GM12878 (cell line): ENCODE data around the gene HMGCL. TPM values are rescaled to one million over a fixed set of nuclear protein-coding genes. Genes with fewer than 3 reads are reported as not detected.
A peak's percentile ranks its signal among the peaks of the same experiment; 100 is the strongest.

ENCODE experiments used
- BHLHE40 ChIP-seq, 2 experiments: fragments of 450-650 bp in 1 of 2; IDR thresholded peaks; 2 replicates each; pipeline ENCODE4 v1.6.1; 2011 to 2017; ENCODE audit warnings: low read depth in 2 of 2, borderline replicate concordance in 1 of 2, improper control_type of control experiment in 1 of 2, low read length in 1 of 2, mild to moderate bottlenecking in 1 of 2
- CEBPB ChIP-seq, 2 experiments: fragments of 150-350 bp in 1 of 2; IDR thresholded peaks; 2 replicates each; pipeline ENCODE4 v1.6.1; 2012 to 2014; ENCODE audit warnings: low read depth in 2 of 2, low read length in 2 of 2, borderline replicate concordance in 1 of 2, inconsistent platforms in 1 of 2
- DPF2 ChIP-seq: fragments of 450-650 bp; IDR thresholded peaks from 2 replicates; pipeline ENCODE4 v1.6.1; 2017; ENCODE audit warnings: mild to moderate bottlenecking
- E4F1 ChIP-seq: fragments of 450-650 bp; IDR thresholded peaks from 2 replicates; pipeline ENCODE4 v1.6.1; 2018; ENCODE audit warnings: borderline replicate concordance, mild to moderate bottlenecking; ENCODE audit not compliant: partially characterized antibody
- HDAC6 ChIP-seq: fragments of 200-600 bp; sonication (generic); IDR thresholded peaks from one replicate; pipeline ENCODE4 v1.8.0; 2017; ENCODE audit warnings: antibody characterized with exemption; ENCODE audit not compliant: unreplicated experiment
- JUNB ChIP-seq: IDR thresholded peaks from 2 replicates; pipeline ENCODE4 v1.6.1; 2016; ENCODE audit warnings: antibody characterized with exemption, mild to moderate bottlenecking
- LARP7 ChIP-seq: fragments of 450-650 bp; IDR thresholded peaks from 2 replicates; pipeline ENCODE4 v1.6.1; 2017; ENCODE audit warnings: mild to moderate bottlenecking
- NRF1 ChIP-seq: conservative IDR thresholded peaks from 2 replicates; pipeline ENCODE4 v1.6.1; 2011; ENCODE audit warnings: mild to moderate bottlenecking, low read depth, low read length, improper control_type of control experiment
- SP1 ChIP-seq: IDR thresholded peaks from one replicate; pipeline ENCODE4 v1.6.1; 2011; ENCODE audit warnings: low read depth, low read length
- SPI1 ChIP-seq: IDR thresholded peaks from 2 replicates; pipeline ENCODE4 v1.6.1; 2011; ENCODE audit warnings: low read depth, mild to moderate bottlenecking, low read length, moderate library complexity, borderline replicate concordance; ENCODE audit not compliant: insufficient read depth
- SUZ12 ChIP-seq: fragments of 200-600 bp; sonication (generic); IDR thresholded peaks from one replicate; pipeline ENCODE4 v1.6.1; 2018; ENCODE audit warnings: antibody characterized with exemption, mild to moderate bottlenecking; ENCODE audit not compliant: unreplicated experiment
- TAF1 ChIP-seq: IDR thresholded peaks from 2 replicates; pipeline ENCODE4 v1.6.1; 2011; ENCODE audit warnings: mild to moderate bottlenecking, low read depth, low read length, borderline replicate concordance
- ZNF217 ChIP-seq: fragments of 450-650 bp; IDR thresholded peaks from 2 replicates; pipeline ENCODE4 v1.6.1; 2017; ENCODE audit warnings: antibody characterized with exemption, mild to moderate bottlenecking
- ZNF687 ChIP-seq: fragments of 450-650 bp; IDR thresholded peaks from 2 replicates; pipeline ENCODE4 v1.6.1; 2017; ENCODE audit warnings: mild to moderate bottlenecking, moderate library complexity
- polyA plus RNA-seq, 11 experiments: library from polyadenylated mRNA; depleted of rRNA in 4 of 11; unstranded in 6 of 11; stranded (reverse) in 5 of 11; fragments of >200 nt; fragmentation: Nextera tagmentation in 4 of 11; fragmentation: Illumina TruSeq in 1 of 11; extraction: Ambion mirVana in 4 of 11; extraction: Trizol in 1 of 11; gene quantifications; 1 replicate in 1 of 11; 2 replicates in 10 of 11; pipeline versions ENCODE4 v1.2.1 to v1.2.3, GENCODE V29; 2011 to 2016; ENCODE audit warnings: inconsistent platforms in 2 of 11, missing spikeins in 2 of 11, low read depth in 1 of 11
- total RNA-seq, 4 experiments: library from RNA; depleted of rRNA in 3 of 4; stranded (reverse); fragments of >200 nt in 3 of 4; fragmentation: Illumina TruSeq in 1 of 4; extraction: Trizol in 1 of 4; gene quantifications; 2 replicates each; pipeline versions ENCODE4 v1.2.1 to v1.2.3, GENCODE V29; 2013 to 2021
- TF ChIP-seq, protein P1 (sequence below): fragments of 450-650 bp; conservative IDR thresholded peaks from 2 replicates; pipeline ENCODE4 v1.6.1; 2017; ENCODE audit warnings: mild to moderate bottlenecking, moderate library complexity
- TF ChIP-seq, protein P2 (sequence below): fragments of 150-350 bp; IDR thresholded peaks from 2 replicates; pipeline ENCODE4 v1.6.1; 2014; ENCODE audit warnings: mild to moderate bottlenecking, low read depth, low read length
- TF ChIP-seq, protein P3 (sequence below): fragments of 450-650 bp; IDR thresholded peaks from 2 replicates; pipeline ENCODE4 v1.6.1; 2016; ENCODE audit warnings: mild to moderate bottlenecking

The HMGCL gene
- total and polyA plus RNA-seq, 10 of the 15 experiments (the other 5 are each of a cell fraction or from before 2014, with no cell fraction given), result 29.4 to 127 (median 36.4) TPM

DNA sequence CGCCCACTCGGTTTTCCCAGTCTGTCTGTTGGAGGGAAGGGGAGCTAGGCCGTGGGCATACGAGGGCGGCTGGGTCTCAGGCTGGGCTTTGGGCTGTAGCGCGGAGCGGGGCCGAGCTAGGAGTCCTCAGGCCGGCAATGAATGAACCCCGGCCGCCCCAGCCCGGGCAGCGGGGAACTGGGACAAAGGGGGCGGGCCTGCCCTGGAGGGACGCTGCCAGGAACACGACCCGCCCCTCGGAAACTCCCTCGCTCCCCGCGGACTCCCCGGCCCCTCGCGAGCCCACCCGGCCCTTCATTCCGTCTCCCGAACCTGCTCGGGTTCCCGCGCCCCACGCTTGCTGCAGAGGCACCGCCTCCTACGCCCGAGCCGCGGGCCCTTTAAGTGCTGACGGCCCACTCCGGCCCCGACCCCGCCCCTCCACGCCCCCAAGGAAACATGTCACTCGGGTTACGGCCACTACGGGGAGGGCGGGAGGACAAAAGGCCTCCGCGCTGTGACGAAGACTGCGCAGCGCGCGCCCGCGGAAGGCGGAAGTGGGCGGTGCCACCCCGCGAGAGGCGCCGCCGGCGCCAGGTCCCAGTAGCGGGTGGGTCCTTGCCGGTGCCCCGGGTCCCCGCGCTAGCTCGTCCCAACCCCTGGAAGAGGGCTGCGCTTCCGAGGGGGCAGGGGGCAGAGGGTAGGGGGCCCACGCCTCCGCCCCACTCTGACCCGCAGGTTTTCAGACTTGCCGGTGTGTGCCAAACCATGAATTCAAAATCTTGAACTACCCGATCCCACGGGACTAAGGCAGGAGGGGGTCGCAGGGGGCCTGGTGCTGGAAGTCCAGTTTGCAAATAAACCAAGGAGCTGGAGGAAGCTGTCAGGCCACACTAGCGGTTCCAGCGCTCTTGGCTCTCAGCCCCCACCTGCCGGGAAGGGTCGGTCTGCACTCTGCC is 24.6 kb downstream of the HMGCL start, which contains the start of gene GALE (continued):
- TF ChIP-seq, protein P1, sequence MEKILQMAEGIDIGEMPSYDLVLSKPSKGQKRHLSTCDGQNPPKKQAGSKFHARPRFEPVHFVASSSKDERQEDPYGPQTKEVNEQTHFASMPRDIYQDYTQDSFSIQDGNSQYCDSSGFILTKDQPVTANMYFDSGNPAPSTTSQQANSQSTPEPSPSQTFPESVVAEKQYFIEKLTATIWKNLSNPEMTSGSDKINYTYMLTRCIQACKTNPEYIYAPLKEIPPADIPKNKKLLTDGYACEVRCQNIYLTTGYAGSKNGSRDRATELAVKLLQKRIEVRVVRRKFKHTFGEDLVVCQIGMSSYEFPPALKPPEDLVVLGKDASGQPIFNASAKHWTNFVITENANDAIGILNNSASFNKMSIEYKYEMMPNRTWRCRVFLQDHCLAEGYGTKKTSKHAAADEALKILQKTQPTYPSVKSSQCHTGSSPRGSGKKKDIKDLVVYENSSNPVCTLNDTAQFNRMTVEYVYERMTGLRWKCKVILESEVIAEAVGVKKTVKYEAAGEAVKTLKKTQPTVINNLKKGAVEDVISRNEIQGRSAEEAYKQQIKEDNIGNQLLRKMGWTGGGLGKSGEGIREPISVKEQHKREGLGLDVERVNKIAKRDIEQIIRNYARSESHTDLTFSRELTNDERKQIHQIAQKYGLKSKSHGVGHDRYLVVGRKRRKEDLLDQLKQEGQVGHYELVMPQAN, result peak; percentile 68
- TF ChIP-seq ZNF687 (no peak; the same call in 1 of the 2 replicates), NRF1 (no peak), HDAC6 (no peak), CEBPB (IDR thresholded peaks at IDR 0.05; ENCODE audit: borderline replicate concordance in 1 of 2, low read depth in 2 of 2, low read length in 2 of 2) (no peak), SUZ12 (no peak), ZNF217 (no peak), BHLHE40 (IDR thresholded peaks at IDR 0.05; ENCODE audit: borderline replicate concordance in 1 of 2, low read depth in 2 of 2, low read length in 1 of 2) (peak; percentile 42 to 58; a peak in 2 of 4 replicates), LARP7 (no peak; the same call in 1 of the 2 replicates), DPF2 (peak; percentile 55), TAF1 (peak; percentile 73; the same call in 1 of the 2 replicates), JUNB (no peak), SP1 (peak; percentile 82), SPI1 (peak; percentile 72; the same call in 1 of the 2 replicates), E4F1 (peak; percentile 78)
- TF ChIP-seq, protein P2, sequence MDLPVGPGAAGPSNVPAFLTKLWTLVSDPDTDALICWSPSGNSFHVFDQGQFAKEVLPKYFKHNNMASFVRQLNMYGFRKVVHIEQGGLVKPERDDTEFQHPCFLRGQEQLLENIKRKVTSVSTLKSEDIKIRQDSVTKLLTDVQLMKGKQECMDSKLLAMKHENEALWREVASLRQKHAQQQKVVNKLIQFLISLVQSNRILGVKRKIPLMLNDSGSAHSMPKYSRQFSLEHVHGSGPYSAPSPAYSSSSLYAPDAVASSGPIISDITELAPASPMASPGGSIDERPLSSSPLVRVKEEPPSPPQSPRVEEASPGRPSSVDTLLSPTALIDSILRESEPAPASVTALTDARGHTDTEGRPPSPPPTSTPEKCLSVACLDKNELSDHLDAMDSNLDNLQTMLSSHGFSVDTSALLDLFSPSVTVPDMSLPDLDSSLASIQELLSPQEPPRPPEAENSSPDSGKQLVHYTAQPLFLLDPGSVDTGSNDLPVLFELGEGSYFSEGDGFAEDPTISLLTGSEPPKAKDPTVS, result no peak
- TF ChIP-seq, protein P3, sequence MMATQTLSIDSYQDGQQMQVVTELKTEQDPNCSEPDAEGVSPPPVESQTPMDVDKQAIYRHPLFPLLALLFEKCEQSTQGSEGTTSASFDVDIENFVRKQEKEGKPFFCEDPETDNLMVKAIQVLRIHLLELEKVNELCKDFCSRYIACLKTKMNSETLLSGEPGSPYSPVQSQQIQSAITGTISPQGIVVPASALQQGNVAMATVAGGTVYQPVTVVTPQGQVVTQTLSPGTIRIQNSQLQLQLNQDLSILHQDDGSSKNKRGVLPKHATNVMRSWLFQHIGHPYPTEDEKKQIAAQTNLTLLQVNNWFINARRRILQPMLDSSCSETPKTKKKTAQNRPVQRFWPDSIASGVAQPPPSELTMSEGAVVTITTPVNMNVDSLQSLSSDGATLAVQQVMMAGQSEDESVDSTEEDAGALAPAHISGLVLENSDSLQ, result peak; percentile 82
